ENCODE measurements around the gene KIRREL3. TPM values are rescaled to one million over a fixed set of nuclear protein-coding genes. Genes with fewer than 3 reads are reported as not detected.
"Not testable (repeated sequence)": the region's sequence is repeated elsewhere in the genome, so short reads cannot be mapped to it uniquely, and the experiment has no call there.

Gene KIRREL3
- polyA plus RNA-seq, 1 of the 3 experiments (the other 2 are of a cell fraction): 3.7 TPM

DNA sequence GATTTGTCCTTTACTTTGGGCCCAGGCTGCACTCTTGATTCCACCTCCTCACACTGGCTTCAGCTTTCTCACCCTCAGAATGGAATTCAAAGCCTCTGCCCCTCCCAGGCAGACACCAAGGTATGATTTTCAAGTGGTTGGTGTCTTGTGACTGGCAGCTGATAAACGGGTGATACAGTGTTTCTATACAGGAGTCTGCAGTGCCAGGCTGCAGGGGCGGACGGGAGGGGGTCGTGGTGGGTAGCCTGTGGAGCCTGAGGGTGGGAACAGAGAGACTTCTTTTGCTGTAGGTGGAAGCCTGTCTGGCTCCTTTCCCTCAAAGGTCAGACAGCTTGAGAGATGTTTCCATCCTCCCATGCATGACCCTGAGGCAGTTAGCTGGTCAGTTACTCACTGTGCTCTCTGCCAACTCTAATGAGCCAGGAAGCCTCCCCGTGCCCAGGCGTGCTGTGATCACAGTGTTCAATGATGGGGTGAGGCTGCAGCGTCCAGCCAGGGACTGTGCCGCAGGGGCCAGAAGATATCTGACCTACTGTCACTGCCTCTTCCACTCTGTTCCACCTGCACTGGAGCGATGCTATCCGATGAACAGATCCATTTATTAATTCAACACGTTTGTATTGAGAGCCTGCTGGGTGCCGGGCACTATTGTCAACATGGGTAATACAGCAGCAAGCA, 627.0 kb downstream of the KIRREL3 start:
- peak; percentile 64 for DNase-seq
- H3K9me3 ChIP-seq; H3K27me3 ChIP-seq (ENCODE audit: insufficient read depth); CTCF ChIA-PET; H3K9me2 ChIP-seq; H2AFZ ChIP-seq (ENCODE audit: low read depth); H4K20me1 ChIP-seq (ENCODE audit: insufficient read depth); H3K9ac ChIP-seq; H3K4me3 ChIP-seq (ENCODE audit: low read depth in 2 of 2, low read length in 1 of 2); H3F3A ChIP-seq (replicated peaks; ENCODE audit: insufficient read depth); H3K36me3 ChIP-seq (replicated peaks in 1 of 2; ENCODE audit: control insufficient read depth in 1 of 2, insufficient read depth in 2 of 2, low read length in 1 of 2); H3K4me2 ChIP-seq: not testable (repeated sequence)
- Histone ChIP-seq H3K4me1 (ENCODE audit: control insufficient read depth in 1 of 2, insufficient read depth in 2 of 2, low read depth in 1 of 2, low read length in 1 of 2) (peaks cover 0 to 21% of the 10 kb centered on the region in 2 experiments; a peak in 1 of 4 replicates), H3K27ac (ENCODE audit: low read depth in 2 of 2, low read length in 1 of 2) (peak overlapping the region in 1 of 2 experiments; percentile 64; a peak in 3 of 4 replicates), H3K79me2 (ENCODE audit: insufficient read depth) (peaks cover 37% of the 10 kb centered on the region)
- peak; percentile 66 for TF ChIP-seq GATA2 (CRISPR knock-in tag; IDR thresholded peaks at IDR 0.05)
- peak; percentile 9; the same call in 1 of the 2 replicates for TF ChIP-seq RAD21 (IDR thresholded peaks at IDR 0.05; ENCODE audit: low read length)
- TF ChIP-seq FOXJ3 (CRISPR knock-in tag; IDR thresholded peaks at IDR 0.05): 0 out of 2 replicates have a peak, but pooled peaks have one; percentile 57
- TF ChIP-seq EP300 (IDR thresholded peaks at IDR 0.05; ENCODE audit: borderline replicate concordance in 1 of 2, low read depth in 1 of 2, low read length in 1 of 2): 0 out of 4 replicates have a peak, but pooled peaks of 1 of the 2 experiments have one; percentile 52
- WGBS (ENCODE audit: low lambda C conversion rate): 38% methylated on average over 11 of the region's 12 CpGs
- POLR2A ChIA-PET: interaction anchor here (1.2 kb wide), 1 partner anchor 19 kb away, joined by 3 read pairs; no protein-coding TSS in a partner anchor

Small RNA genes within 50 kb of the gene (small RNA-seq; reads per million reads assigned to genes)
- gene AP001318.3 (0 reads per million in 7 experiments), gene MIR3167 (0 to 6.1 (median 4.9) reads per million in 7 experiments)

All from SK-N-SH (cell line).